Measurements from ENCODE around the gene C1orf232. TPM values are rescaled to one million over a fixed set of nuclear protein-coding genes. Genes with fewer than 3 reads are reported as not detected.

The C1orf232 gene
- total RNA-seq, 1 experiment from 2014 or later, result not detected

- H3K27ac Mint-ChIP-seq (ENCODE audit: low read depth, unreplicated experiment), result no peak overlapping the region
- peaks cover 52% of the 10 kb centered on the region for H3K36me3 Mint-ChIP-seq (ENCODE audit: insufficient read depth, unreplicated experiment)
- BruUV-seq (replicated peaks), result no TSS peak
- ChIA-PET POLR2A (interaction anchor here (1.1 to 7.1 kb wide), 2 partner anchors 11 to 120 kb away, joined by 4 to 190 read pairs; partner anchors contain the start of gene CEP85), CTCF (interaction anchor here (0.7 to 1.6 kb wide), 4 partner anchors 30 to 120 kb away, joined by 3 to 9 read pairs (median 4); partner anchors contain the start of gene CEP85)
- TF ChIP-seq CTCF (IDR thresholded peaks at IDR 0.05; ENCODE audit: unreplicated experiment), result no peak
- H3K4me3 Mint-ChIP-seq (ENCODE audit: unreplicated experiment), result no peak overlapping the region
- no peaks in the 10 kb centered on the region for H3K27me3 Mint-ChIP-seq (ENCODE audit: insufficient read depth, unreplicated experiment)
- no peaks in the 10 kb centered on the region for H3K4me1 Mint-ChIP-seq (ENCODE audit: insufficient read depth, unreplicated experiment)
- DNase-seq (ENCODE audit: unreplicated experiment), result no peak
- intact Hi-C loops (cut with micrococcal nuclease), result loop anchor here (5.0 kb wide), 1 partner anchor 163 kb away; no protein-coding TSS in a partner anchor
- H3K9me3 Mint-ChIP-seq (ENCODE audit: unreplicated experiment), result no peaks in the 10 kb centered on the region
Observed at GRCh38 chr1:26114165-26114927, 54.4 kb downstream of the C1orf232 start.

Other genes starting within 250 kb of the C1orf232 start
- 12.8 and 22.3 TPM in 2 replicates for gene PAFAH2, start 170.9 kb downstream of the C1orf232 start, total RNA-seq (2022)
- gene EXTL1, start 147.2 kb downstream of the C1orf232 start, total RNA-seq (2022), result not detected in 2 replicates
- gene SLC30A2, start 122.8 kb downstream of the C1orf232 start, total RNA-seq (2022), result not detected in 2 replicates
- gene TRIM63, start 101.3 kb downstream of the C1orf232 start, total RNA-seq (2022), result not detected in 2 replicates
- gene PDIK1L, start 57.1 kb downstream of the C1orf232 start, total RNA-seq (2022), result 10.8 and 10.9 TPM in 2 replicates
- gene FAM110D, start 9.9 kb downstream of the C1orf232 start, total RNA-seq (2022), result not detected in 2 replicates
- 61.5 and 82.6 TPM in 2 replicates for gene ZNF593, start 945 bp upstream of the C1orf232 start, total RNA-seq (2022)
- not detected in 2 replicates for gene ZNF593OS, start 2.9 kb upstream of the C1orf232 start, total RNA-seq (2022)
- gene CNKSR1, start 8.5 kb upstream of the C1orf232 start, total RNA-seq (2022), result 31.0 and 35.5 TPM in 2 replicates
- gene CATSPER4, start 21.6 kb upstream of the C1orf232 start, total RNA-seq (2022), result not detected in 2 replicates
- gene CEP85, start 65.2 kb upstream of the C1orf232 start, total RNA-seq (2022), result 11.1 and 12.2 TPM in 2 replicates
- 133 and 170 TPM in 2 replicates for gene SH3BGRL3, start 111.1 kb upstream of the C1orf232 start, total RNA-seq (2022)
- gene UBXN11, start 137.7 kb upstream of the C1orf232 start, total RNA-seq (2022), result 17.7 and 20.3 TPM in 2 replicates
- not detected in 2 replicates for gene CD52, start 149.0 kb upstream of the C1orf232 start, total RNA-seq (2022)
- gene CRYBG2, start 185.2 kb upstream of the C1orf232 start, total RNA-seq (2022), result 8.6 and 14.2 TPM in 2 replicates
- not detected in 2 replicates for gene ZNF683, start 203.8 kb upstream of the C1orf232 start, total RNA-seq (2022)
- gene LIN28A, start 241.9 kb upstream of the C1orf232 start, total RNA-seq (2022), result not detected in 2 replicates